Measurements from ENCODE around the gene ELANE.

The ELANE gene

GRCh38 chr19:852136-853013 is at the start of gene ELANE:
Gene ELANE (plus strand): TSS chr19:852303. CDS start chr19:852329, 26 bp downstream.
- no peak for DNase-seq (ENCODE audit: low spot score)

- DNase-seq (ENCODE audit: low spot score) = no peak
These were observed 49.5 kb upstream of the ELANE start for GRCh38 chr19:802498-803098.

GRCh38 chr19:803099-803561 is 49.0 kb upstream of the ELANE start:
- DNase-seq (ENCODE audit: low spot score) = no peak

GRCh38 chr19:803686-804418 is 48.3 kb upstream of the ELANE start:
- no peak for DNase-seq (ENCODE audit: low spot score)

- no peak for DNase-seq (ENCODE audit: low spot score)
These were observed 47.5 kb upstream of the ELANE start for GRCh38 chr19:804419-805165.

GRCh38 chr19:805166-805551 is 46.9 kb upstream of the ELANE start:
- no peak for DNase-seq (ENCODE audit: low spot score)

GRCh38 chr19:805600-806550 is 46.2 kb upstream of the ELANE start:
- DNase-seq (ENCODE audit: low spot score) = no peak

GRCh38 chr19:806815-807421 is 45.2 kb upstream of the ELANE start:
- DNase-seq (ENCODE audit: low spot score) = no peak

GRCh38 chr19:807627-808422 is 44.3 kb upstream of the ELANE start:
- DNase-seq (ENCODE audit: low spot score) = no peak

GRCh38 chr19:808423-808775 is 43.7 kb upstream of the ELANE start:
- DNase-seq (ENCODE audit: low spot score) = no peak

- no peak for DNase-seq (ENCODE audit: low spot score)
These were observed 41.8 kb upstream of the ELANE start for GRCh38 chr19:810077-810855.

- no peak for DNase-seq (ENCODE audit: low spot score)
These were observed 41.1 kb upstream of the ELANE start for GRCh38 chr19:810883-811489.

- no peak for DNase-seq (ENCODE audit: low spot score)
These were observed 40.5 kb upstream of the ELANE start for GRCh38 chr19:811506-812048.

GRCh38 chr19:812049-812746 is 39.9 kb upstream of the ELANE start:
- no peak for DNase-seq (ENCODE audit: low spot score)

GRCh38 chr19:812747-813218 is 39.3 kb upstream of the ELANE start:
- DNase-seq (ENCODE audit: low spot score) = no peak

GRCh38 chr19:813219-814151 is 38.6 kb upstream of the ELANE start:
- no peak for DNase-seq (ENCODE audit: low spot score)

Data from hematopoietic multipotent progenitor cell treated with erythropoietin and hydrocortisone succinate and interleukin-3 and kit ligand, for 17 days (in vitro differentiated cells).